PC-3 (cell line): Measurements from ENCODE around the gene CCDC30. TPM values are rescaled to one million over a fixed set of nuclear protein-coding genes. Genes with fewer than 3 reads are reported as not detected.
A peak's percentile ranks its signal among the peaks of the same experiment; 100 is the strongest.

Experiments
- ATAC-seq: fragments of 200-7000 bp; cut with Tn5 transposase; 2 replicates; pipeline ENCODE4 v1.9.1; 2020; ENCODE audit warnings: mild to moderate bottlenecking, moderate library complexity
- BruUV-seq: library from RNA; stranded (reverse); fragments of 400-500 nt; replicated peaks from 2 replicates; lab custom pipeline; 2021; lab: Mats Ljungman, UMichigan
- CTCF ChIA-PET: fragments of 300-600 bp; sonication (Branson Sonifier 250); formaldehyde crosslinking; loops from one replicate; lab custom pipeline; 2022; ENCODE audit warnings: antibody characterized with exemption; lab: Charles Lee
- POLR2A ChIA-PET: fragments of 300-600 bp; sonication (Branson Sonifier 250); formaldehyde crosslinking; loops from one replicate; lab custom pipeline; 2022; ENCODE audit warnings: antibody characterized with exemption; ENCODE audit not compliant: unreplicated experiment; lab: Charles Lee
- DNase-seq: peaks from one replicate; pipeline ENCODE4 v3.0.0-alpha.2; 2015
- H2AFZ ChIP-seq: fragments of 300-600 bp; sonication (generic); 2 replicates; pipeline ENCODE4 v1.6.0; 2016; ENCODE audit warnings: antibody characterized with exemption, low read length
- H3F3A ChIP-seq: fragments of 300-600 bp; sonication (generic); one replicate; pipeline ENCODE4 v1.6.0; 2017; ENCODE audit warnings: antibody characterized with exemption, low read length, control low read depth, mild to moderate bottlenecking; ENCODE audit not compliant: unreplicated experiment
- H3K27ac ChIP-seq: fragments of 300-600 bp; sonication (generic); 2 replicates; pipeline ENCODE4 v1.5.1; 2016; ENCODE audit warnings: mild to moderate bottlenecking, low read length
- H3K27me3 ChIP-seq: fragments of 300-600 bp; sonication (generic); 2 replicates; pipeline ENCODE4 v1.6.1; 2016; ENCODE audit warnings: low read length, mixed read lengths
- H3K36me3 ChIP-seq: fragments of 300-600 bp; sonication (generic); 2 replicates; pipeline ENCODE4 v1.6.1; 2016; ENCODE audit warnings: low read depth, mixed run types, low read length, mixed read lengths
- H3K4me1 ChIP-seq: fragments of 300-600 bp; sonication (generic); 2 replicates; pipeline ENCODE4 v1.5.1; 2016; ENCODE audit warnings: low read length; ENCODE audit not compliant: insufficient read depth
- H3K4me2 ChIP-seq: fragments of 300-600 bp; sonication (generic); 2 replicates; pipeline ENCODE4 v1.6.0; 2016; ENCODE audit warnings: low read length
- H3K4me3 ChIP-seq: fragments of 300-600 bp; sonication (generic); 2 replicates; pipeline ENCODE4 v1.5.1; 2016; ENCODE audit warnings: mild to moderate bottlenecking, low read length, mixed read lengths
- H3K79me2 ChIP-seq: fragments of 300-600 bp; sonication (generic); 2 replicates; pipeline ENCODE4 v1.6.1; 2017; ENCODE audit warnings: low read length, mixed read lengths
- H3K9ac ChIP-seq: fragments of 300-600 bp; sonication (generic); 2 replicates; pipeline ENCODE4 v1.6.0; 2016; ENCODE audit warnings: mild to moderate bottlenecking, low read length
- H3K9me2 ChIP-seq: fragments of 300-600 bp; sonication (generic); replicated peaks from 2 replicates; pipeline ENCODE4 v1.6.1; 2016; ENCODE audit warnings: mixed run types, low read length, mixed read lengths
- H3K9me3 ChIP-seq: fragments of 300-600 bp; sonication (generic); 2 replicates; pipeline ENCODE4 v1.6.1; 2016; ENCODE audit warnings: low read length, mixed read lengths
- H4K20me1 ChIP-seq: fragments of 300-600 bp; sonication (generic); 2 replicates; pipeline ENCODE4 v1.6.1; 2016; ENCODE audit warnings: low read length, mixed read lengths
- CTCF ChIP-seq: fragments of 300-600 bp; sonication (generic); conservative IDR thresholded peaks from 2 replicates; pipeline ENCODE4 v1.5.1; 2017; ENCODE audit warnings: antibody characterized with exemption, low read depth, mild to moderate bottlenecking, low read length
- EZH2 ChIP-seq: fragments of 300-600 bp; sonication (generic); IDR thresholded peaks from one replicate; pipeline ENCODE4 v1.6.1; 2017; ENCODE audit warnings: antibody characterized with exemption, mild to moderate bottlenecking, low read length; ENCODE audit not compliant: unreplicated experiment
- EZH2phosphoT487 ChIP-seq: fragments of 300-600 bp; sonication (generic); IDR thresholded peaks from 2 replicates; pipeline ENCODE4 v1.6.1; 2018; ENCODE audit warnings: mild to moderate bottlenecking, antibody characterized with exemption, low read length, borderline replicate concordance
- intact Hi-C: fragments of 100-400 bp; cut with micrococcal nuclease; formaldehyde crosslinking; loops from 2 replicates; pipeline ENCODE4 v1.9.0; 2023
- total RNA-seq: library from RNA; depleted of rRNA; stranded (reverse); fragments of >200 nt; gene quantifications from 2 replicates; pipeline ENCODE4 v1.2.3, GENCODE V29; 2014

Gene CCDC30
- total RNA-seq, 1 experiment from 2014 or later = 0.58 TPM

- H4K20me1 ChIP-seq = peaks cover 90% of the 10 kb centered on the region
- H3K4me3 ChIP-seq = no peak overlapping the region
- no TSS peak for BruUV-seq
- H3K27ac ChIP-seq = no peak overlapping the region
- H3K79me2 ChIP-seq = peaks cover 98% of the 10 kb centered on the region
- peak overlapping the region; percentile 37; the same call in 1 of the 2 replicates for H3K4me2 ChIP-seq
- H3K9me3 ChIP-seq = no peaks in the 10 kb centered on the region
- ChIA-PET POLR2A (no interaction called here), CTCF (interaction anchor here (0.6 kb wide), 1 partner anchor 111 kb away, joined by 4 read pairs; no protein-coding TSS in a partner anchor)
- peaks cover 80% of the 10 kb centered on the region for H3K36me3 ChIP-seq
- H2AFZ ChIP-seq = no peak overlapping the region
- H3K9me2 ChIP-seq = no peaks in the 10 kb centered on the region
- H3K4me1 ChIP-seq = peaks cover 36% of the 10 kb centered on the region
- H3F3A ChIP-seq = no peaks in the 10 kb centered on the region
- no peak for TF ChIP-seq CTCF
- H3K27me3 ChIP-seq = no peaks in the 10 kb centered on the region
- intact Hi-C loops = no loop called here
- ATAC-seq (no peak), DNase-seq (peak; percentile 22)
- no peak overlapping the region for H3K9ac ChIP-seq
Measured at GRCh38 chr1:42692461-42692860, 229.4 kb downstream of the CCDC30 start.

DNA sequence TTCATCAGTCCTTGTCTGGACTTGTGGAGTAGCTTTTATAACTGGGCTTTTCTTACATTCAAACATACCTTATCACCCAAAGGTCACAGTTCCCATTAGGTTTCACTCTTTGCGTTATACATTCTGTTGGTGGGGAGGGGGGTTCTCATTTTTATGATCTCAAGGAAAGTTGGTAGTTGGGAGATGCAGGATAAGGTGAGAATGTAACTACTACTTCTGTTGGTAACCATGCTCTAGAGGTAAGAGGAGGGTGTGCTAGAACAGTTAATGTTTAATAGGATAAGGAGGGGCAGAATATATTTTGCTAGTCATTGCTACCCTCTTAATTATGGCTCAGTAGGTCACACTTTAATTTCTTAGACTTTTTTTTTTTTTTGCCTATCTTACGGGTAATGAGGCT lies 229.8 kb downstream of the CCDC30 start:
- POLR2A ChIA-PET = no interaction called here
- no peak overlapping the region for H3K27ac ChIP-seq
- H3K4me3 ChIP-seq = no peak overlapping the region

More for the DNA sequence above, 229.8 kb downstream of the CCDC30 start:
- TF ChIP-seq EZH2 (no peak), EZH2phosphoT487 (no peak), CTCF (no peak)
- Histone ChIP-seq H3F3A (no peaks in the 10 kb centered on the region), H3K27me3 (no peaks in the 10 kb centered on the region), H3K9me2 (no peaks in the 10 kb centered on the region), H4K20me1 (peaks cover 86% of the 10 kb centered on the region), H3K9me3 (no peaks in the 10 kb centered on the region), H3K79me2 (peaks cover 98% of the 10 kb centered on the region), H3K4me2 (peak overlapping the region; percentile 37; the same call in 1 of the 2 replicates), H3K4me1 (peaks cover 32% of the 10 kb centered on the region), H3K9ac (no peak overlapping the region), H3K36me3 (peaks cover 80% of the 10 kb centered on the region), H2AFZ (no peak overlapping the region)
- BruUV-seq = no TSS peak
- no peak for DNase-seq
- no peak for ATAC-seq
- CTCF ChIA-PET = interaction anchor here (0.6 kb wide), 1 partner anchor 111 kb away, joined by 4 read pairs; no protein-coding TSS in a partner anchor
- intact Hi-C loops = no loop called here
